HG03520 (cell line): Measurements from ENCODE around the gene HNRNPL.
"Not testable (repeated sequence)": the region's sequence is repeated elsewhere in the genome, so short reads cannot be mapped to it uniquely, and the experiment has no call there.

Experiments used
- ATAC-seq: cut with Tn5 transposase; IDR thresholded peaks from one replicate; pipeline ENCODE4 v1.9.1; 2021; ENCODE audit warnings: mild to moderate bottlenecking, moderate library complexity; ENCODE audit not compliant: unreplicated experiment

The HNRNPL gene

DNA sequence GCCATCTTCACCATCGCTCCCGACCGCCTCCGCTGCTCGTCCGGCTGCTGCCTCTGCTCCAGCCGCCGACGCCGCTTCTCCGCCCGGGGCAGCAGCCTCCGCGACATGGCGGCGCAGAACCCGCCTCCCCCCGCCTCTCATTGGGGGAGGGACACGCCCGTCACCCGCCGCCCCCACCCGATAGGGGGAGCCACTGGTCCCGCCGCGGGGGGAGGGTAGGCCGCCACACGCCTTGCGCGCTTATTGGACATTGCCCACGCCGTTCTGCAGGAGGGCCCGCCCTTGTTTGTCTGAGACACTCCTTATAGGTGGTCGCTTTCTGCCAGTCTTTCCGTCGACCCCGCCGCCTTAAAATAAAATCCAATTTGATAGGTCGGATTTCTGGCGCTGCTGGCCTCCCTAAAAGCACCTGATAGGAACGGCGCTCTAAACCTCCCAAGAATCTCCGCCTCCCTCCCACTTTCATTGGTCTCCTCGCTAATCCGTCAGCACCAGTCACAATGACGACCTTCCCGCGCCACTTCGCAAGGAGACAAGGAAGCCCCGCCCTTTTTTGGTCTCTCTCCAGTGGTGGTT is at the start of gene HNRNPL:
HNRNPL (minus strand) TSS at position 127 of the 576 bp plus-strand sequence; CDS start at position 107, 20 bp downstream.
- ATAC-seq: peak; percentile 43

DNA sequence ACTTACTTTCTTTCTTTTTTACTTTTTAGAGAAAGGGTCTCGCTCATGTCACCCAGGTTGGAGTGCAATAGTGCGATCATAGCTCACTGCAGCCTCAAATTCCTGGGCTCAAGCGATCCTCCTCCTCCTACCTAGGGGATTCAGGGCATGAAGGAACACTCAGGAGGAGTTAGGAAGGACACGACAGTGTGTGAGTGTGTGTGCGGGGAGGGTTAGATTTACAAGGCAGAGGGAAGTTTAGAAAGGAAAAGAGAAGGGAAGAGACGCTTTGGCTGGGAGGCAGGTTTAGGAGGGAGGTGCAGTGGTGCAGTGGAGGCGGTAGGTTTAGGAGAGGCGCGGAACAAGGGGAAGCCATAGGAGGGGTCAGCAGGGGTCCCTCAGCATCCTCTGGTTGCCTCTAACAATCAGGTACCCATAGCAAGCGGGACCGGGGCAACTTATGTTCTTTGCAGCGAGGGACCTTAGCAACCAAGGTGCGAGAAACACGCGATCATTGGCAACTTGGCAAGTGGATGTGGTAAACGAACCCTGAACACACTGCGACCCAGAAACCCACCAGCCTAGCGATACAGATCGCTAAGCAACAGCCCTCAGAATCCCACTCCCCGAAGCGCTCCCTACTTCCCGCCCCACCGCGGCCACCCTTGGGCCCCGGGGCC is 49.1 kb upstream of the HNRNPL start:
- ATAC-seq: no peak

DNA sequence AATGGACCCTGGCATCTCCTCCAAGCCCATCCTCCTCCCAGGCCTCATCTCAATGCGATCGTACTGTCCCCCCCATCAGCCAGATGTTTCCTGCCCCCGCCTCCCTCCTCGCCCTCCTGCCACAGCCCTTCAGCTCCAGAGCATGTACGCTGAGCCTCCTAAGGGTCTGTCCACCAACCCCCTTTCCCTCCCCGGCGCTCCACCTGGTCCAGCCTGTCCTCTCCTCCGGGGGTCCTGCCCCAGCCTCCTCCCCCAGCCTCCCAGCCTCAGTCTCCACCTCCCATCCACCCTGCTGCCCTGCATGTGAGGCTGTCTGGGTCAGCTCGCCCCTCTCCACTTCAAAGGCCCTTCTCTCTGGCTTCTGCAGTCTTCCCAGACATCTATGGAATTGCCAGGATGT is 45.2 kb upstream of the HNRNPL start:
- no peak for ATAC-seq

DNA sequence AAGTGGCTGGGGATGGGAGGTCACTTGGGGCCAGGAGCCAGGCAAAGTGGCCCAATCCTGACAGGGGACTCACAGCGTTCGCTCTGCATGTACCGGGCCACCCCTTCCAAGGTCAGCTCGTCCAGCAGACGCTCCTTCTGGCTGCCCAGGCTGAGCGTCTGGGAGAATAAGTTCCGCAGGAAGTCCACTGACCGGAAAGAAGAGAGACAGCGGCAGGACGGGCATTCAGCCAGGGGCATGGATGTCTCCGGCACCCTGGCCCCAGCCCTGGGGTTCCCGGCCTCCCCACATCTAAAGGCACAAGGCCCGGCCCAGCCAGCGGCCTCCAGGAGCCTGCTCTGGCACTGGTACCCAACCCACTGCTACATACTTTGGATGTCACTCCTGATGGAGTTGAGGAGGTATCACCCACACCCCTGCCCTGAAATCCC is 43.6 kb upstream of the HNRNPL start:
- no peak for ATAC-seq

DNA sequence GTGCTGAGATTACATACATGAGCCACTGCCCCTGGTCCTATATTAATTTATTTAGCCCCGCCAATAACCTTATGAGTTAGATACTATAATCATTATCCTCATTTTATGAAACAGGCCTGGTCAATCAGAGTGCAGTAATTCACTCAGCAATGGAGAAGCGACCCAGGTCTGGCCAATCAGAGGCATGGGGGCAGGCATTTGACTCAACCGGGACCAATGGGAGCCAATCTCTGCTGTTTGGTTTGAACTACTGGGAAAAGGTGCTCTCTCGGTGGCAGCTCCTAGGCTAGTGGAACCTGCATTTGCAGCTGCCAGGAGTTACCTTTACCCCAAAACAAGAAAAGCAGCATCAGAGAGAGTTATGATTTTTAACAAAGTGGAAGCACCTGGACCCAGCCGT is 43.1 kb upstream of the HNRNPL start:
- ATAC-seq: no peak

DNA sequence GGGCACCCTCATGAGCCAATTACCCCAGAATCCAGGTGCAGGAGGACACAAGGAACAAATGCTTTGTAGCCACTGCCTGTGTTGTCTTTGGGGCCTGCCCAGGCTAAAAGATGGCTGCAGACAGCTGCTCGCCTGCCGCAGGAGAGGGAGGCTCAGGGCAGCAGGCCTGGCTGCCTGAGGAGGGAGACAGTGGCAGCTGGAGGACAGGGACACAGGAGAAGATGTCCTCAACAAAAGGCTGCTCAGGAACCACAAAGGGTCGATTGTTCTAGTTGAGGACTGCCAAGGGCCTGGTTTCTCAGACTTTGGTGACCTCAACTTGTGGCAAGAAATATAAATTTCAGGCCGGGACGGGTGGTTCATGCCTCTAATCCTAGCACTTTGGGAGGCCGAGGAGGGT is 42.0 kb upstream of the HNRNPL start:
- ATAC-seq: no peak

DNA sequence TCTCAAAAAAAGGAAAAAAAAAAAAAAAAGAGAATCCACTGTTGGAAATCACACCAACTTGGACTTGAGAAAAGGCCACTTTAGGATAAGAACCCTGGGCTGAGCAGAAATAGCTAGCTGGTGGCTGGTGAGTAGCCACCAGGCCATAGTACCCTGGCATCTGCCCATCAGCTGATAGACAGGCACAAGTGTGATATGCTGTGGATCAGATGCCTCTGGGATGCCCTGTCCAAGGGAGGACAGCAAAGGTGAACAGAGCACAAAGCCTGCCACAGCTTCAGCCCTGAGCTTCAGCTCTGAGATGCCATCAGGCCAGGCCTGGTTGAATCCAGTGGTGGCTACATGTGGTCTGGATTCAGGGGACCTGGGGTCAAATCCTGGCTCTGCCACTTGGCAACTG is 40.9 kb upstream of the HNRNPL start:
- ATAC-seq: no peak

DNA sequence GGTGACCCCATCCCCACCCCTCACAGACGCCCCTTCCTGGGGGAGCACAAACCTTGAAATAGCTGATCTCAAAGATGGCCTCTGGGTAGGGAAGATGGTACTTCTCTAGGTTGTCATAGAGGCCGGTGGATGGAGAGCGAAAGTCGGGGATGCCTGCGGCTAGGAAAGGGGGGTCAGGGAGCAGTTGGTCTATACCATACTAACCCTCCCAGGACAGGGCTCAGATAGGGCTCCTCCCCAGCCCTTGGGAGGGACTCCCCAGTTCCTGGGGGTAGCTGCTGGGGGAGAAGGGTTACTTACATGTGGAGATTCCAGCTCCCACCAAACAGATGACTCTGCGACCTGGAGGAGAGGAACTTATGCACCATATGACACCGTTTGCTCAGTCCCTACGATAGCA is 40.0 kb upstream of the HNRNPL start:
- ATAC-seq: no peak

DNA sequence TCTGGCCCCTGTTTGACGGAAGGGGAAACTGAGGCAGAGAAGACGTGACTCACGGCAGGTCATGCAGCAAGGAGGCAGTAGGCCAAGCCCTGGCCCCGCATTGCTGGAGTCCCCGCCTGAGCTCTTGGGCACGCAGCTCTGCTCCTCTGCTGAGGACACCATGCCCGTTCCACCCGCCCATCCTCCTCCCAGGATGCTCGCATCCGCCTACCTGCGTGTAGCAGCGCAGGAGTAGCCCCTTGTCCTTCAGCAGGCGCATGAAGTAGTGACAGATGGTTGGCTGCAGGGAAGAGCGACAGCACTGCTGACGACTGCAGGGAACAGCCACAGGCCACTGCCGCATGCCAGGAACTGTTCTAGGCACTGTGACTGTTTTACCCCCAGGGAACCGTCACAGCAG is 39.1 kb upstream of the HNRNPL start:
- no peak for ATAC-seq

DNA sequence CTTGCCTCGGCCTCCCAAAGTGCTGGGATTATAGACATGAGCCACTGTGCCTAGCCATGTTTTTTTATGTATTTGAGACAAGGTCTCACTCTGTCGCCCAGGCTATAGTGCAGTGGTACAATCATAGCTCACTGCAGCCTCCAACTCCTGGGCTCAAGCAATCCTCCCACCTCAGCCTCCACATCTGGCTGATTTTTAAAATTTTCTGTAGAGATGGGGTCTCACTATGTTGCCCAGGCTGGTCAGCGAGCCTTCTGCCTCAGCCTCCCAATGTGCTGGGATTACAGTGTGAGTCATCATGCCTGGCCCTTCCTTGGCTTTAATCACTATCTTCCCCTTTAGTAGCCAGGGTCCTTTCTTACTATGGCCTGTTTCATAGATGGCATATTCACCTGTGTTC is 34.9 kb upstream of the HNRNPL start:
- ATAC-seq: not testable (repeated sequence)

DNA sequence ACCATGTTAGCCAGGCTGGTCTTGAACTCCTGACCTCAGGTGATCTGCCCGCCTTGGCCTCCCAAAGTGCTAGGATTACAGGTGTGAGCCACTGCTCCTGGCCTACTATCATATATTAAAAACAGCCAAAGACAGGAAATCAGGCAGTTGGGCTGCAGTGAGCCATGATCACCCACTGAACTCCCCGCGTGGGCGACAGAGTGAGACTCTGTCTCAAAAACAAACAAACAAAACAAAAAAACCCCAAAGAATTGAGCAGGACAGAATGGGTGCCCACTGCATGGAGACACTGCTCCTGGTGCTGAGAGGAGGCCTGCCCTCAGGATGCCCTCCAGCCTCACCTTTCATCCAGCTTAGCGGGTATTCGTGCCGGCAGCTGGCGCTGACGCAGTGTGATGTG is 33.5 kb upstream of the HNRNPL start:
- no peak for ATAC-seq

DNA sequence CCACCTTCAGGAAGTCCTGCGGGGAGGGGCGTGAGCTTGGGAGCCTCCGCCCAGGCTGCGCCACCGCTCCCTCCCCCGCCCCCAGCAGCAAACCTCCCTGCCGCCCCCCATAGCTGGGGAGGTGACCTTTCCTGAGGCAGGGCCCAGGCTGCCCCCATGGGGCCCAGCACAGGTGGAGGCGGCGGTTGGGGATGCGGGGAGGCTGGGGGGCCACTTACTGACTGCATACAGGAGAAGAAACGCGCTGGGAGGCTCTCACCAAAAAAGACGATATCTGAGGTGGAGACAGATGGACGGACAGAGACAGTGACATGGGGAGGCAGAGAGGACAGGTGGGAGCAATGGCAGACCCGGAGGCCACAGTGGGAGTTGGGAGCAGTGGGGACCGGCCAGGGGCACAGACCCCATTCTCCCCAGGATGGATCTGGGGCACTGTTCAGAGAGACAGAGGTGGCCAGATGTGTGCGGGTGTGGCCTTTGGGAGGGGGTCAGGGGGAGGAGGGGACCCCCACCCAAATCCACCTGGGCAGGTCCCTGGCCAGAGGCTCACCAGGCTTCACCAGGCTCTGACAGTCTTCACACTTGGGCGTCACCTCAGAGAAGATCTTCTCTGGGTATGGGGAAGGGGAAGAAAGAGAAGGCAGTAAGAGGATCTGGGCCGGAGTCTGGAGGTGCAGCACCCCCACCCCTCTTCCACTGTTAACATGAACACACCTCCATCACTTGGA is 31.3 kb upstream of the HNRNPL start:
- ATAC-seq: no peak

DNA sequence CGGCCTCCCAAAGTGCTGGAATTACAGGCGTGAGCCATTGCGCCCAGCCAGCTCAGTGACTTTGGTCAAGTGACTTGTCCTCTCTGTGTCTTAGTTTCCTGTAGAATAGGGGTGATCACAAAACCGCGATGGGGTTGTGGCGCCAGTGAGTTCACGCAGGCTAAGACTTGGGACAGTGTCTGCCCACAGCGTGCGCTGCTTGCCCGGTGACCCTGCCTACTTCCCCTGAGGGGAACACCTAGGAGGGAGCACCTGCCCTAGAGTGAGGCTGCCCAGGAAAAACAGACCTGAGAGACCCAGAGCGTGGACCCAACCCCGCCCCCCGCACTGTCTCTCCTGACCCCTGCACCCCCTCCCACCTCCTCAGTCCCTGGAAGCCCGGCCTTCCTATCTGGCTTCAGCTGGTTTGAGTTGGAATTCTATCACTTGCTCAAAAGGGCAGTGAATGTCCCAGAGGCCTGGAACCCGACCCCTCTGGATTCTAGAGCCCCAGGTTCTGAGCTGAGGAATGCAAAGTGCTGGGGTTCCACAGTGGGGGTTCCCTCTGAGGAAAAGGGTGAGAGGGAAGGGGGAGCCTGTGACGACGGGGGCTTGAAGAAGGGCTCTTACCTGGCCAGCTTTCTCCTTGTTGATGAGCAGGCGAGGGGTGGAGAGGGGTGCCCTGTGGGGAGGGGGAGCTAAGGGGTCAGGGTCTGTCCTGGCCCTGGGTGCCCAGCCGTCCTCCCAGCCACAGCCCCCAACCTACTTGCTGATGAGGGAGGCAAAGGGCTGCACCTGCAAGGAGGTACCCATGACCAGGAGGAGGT is 30.5 kb upstream of the HNRNPL start:
- no peak for ATAC-seq

DNA sequence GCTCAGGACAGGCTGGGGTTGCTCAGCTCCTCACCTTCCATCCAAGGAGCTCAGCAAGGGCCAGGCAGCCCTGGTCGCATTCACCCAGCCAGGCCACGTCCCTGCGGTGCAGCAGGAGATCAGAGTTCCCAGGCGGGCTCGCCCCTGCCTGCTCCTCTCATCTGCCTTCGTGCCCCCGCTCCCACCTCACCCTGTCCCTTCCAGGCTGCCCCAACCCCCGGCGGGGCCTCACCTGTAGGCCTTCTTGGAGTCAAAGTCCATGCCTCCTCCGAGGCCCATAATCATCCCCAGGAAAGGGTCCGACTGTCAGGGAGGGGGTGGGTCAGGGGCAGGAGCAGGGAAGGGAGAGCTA is 29.6 kb upstream of the HNRNPL start:
- ATAC-seq: no peak

DNA sequence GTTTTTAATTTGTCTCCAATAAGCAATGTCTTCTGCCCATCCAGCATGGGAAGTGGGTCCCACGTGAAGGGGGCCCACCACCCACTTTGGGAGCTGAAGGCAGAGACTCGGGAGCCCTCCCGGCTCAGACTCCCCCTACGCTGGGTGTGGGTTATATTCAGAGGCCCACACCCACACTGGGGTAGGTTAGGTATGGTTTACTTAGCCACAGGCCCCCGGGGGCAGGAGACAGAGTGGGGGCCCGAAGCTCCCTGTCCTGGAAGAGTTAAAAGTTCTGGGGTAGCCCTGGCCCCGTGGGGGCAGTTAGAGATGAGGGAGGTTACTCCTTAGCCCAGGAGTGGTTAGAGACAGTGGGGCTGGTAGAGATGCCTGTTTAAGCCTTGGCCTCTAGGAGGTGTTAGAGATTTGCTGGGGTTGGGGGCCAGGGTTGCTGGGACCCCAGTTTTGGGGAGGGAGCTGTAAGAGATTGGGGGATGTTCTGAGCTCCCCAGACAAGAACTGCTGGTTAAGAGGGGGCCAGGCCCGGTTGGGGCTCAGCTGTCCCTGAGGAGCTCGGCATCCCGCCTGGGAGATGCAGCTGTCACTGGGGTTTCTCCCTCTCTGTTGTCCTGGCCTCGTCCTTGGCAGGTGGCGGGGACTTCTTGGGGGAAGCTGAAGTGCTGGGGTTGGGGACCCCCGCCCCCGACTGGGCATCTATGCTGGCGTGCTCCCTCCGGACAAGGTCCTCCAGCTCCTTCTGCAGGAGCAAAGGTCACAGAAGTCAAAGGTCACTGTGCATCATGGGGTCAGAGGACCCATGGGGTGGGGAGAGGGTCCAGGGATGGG is 29.0 kb upstream of the HNRNPL start:
- no peak for ATAC-seq

DNA sequence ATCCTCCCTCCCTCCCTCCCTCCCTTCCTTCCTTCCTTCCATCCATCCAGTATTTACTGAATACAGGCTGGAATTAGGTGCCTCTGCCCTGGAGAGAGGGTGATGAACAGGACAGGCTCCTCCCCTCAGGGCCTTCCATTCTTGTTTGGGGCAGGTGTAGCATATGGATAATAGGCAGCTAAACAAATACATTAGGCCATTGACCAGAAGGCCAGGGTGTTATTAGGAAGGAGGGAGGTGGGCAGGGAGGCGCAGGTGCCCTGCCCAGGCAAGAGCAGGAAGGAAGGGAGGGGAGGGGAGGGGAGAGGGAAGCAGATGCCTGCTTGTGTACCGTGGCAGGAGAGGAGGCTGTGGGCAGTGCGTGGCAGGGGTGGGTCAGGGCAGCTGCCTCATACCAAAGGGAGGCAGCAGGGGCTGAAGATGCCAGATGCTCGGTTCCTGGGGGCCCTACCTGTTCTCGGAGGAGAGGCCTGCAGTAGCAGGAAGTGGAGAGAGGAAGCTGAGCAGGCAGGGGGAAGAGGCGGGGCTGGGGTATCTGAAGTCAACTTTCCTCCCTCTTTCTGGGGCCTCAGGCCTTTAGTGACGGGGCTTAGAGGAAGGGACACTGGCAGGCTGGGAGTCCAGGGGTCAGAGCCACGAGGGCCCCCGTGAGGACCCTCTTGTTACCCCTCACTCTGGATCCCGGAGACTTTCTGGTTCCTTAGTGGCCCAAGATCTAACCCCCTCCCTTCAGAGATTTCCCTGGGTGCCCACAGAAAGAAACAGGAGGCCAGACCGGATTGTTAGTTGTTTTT is 28.2 kb upstream of the HNRNPL start, which contains the start of gene RINL:
RINL (minus strand) TSS at position 495 of the 794 bp plus-strand sequence. CDS start 1,533 bp downstream, outside the sequence.
- ATAC-seq: peak; percentile 48

DNA sequence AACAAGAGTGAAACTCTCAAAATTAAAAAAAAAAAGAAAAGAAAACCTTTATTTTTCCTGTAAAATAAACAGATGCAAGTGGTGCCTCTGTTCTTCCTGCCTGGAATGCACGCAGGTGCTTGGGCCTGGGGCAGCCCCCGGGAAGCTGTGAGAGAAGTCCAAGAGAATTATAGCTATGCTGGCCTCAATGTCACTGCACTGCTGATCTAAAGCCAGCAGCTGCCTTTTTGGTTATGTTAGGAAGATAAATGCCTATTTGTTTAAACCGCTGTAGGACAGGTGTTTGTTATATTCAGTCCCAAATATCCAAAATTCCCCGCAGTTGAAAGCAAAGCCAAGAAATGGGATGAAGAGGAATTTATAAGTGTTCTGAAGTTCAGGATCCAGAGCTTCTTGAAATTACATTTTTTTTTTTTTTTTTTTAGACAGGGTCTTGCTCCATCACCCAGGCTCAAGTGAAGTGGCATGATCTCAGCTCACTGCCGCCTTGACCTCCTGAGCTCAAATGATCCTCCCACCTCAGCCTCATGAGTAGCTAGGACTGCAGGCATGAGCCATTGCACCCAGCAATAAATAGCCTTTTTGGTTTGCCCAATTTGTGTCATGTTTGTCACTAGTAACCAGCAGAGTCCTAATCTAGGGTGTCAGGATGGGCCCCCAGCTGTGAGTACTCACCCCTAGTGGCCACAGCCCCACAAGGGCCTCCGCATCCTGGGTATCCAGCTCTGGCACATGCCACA is 26.0 kb upstream of the HNRNPL start:
- no peak for ATAC-seq

DNA sequence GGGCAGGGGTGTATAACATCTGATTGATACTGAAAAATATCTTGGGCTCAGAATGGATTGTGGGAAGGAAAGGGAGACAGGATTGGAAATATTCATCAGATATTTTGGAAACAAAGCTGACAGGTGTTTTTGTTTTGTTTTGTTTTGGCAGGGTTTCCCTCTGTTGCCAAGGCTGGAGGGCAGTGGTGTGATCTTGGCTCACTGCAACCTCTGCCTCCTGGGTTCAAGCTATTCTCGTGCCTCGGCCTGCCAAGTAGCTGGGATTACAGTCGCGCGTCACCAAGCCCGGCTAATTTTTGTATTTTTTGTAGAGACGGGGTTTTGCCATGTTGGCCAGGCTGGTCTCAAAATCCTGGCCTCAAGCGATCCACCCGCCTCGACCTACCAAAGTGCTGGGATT is 23.6 kb upstream of the HNRNPL start:
- not testable (repeated sequence) for ATAC-seq

DNA sequence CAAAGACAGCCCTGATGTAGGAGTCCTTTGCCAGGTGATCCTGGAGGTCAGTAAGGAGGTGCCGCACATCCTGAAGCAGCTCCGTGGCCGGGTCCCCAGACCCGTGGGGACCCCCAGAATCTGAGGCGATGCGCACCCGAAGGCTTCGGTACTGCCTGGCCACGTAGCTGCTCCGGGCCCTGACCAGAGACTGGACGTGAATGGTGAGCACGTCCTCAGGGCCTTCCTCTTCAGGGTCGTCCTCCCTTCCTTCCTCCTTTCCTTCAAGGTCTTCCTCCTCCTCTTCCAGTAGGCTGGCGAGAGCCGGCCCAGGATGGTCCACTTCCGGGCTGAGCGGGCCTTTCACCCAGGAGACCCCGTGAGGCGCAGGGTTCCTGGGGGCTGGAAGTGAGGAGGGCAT is 20.8 kb upstream of the HNRNPL start:
- no peak for ATAC-seq
